Adrenal gland (tissue), 5 donors: ENCODE measurements around the gene PLA2G4C.

Experiments
- CTCF ChIP-seq, 6 experiments: fragments of 450-650 bp in 4 of 6; fragments of 200-600 bp in 2 of 6; sonication (generic) in 1 of 6; IDR thresholded peaks; 1 replicate in 5 of 6; 2 replicates in 1 of 6; pipeline versions ENCODE4 v1.5.1 to v1.8.0; 2016 to 2021; ENCODE audit warnings: antibody characterized with exemption in 6 of 6, mild to moderate bottlenecking in 2 of 6, moderate library complexity in 1 of 6
- POLR2A ChIP-seq, 2 donors: fragments of 450-650 bp; IDR thresholded peaks; one replicate each; pipeline ENCODE4 v1.6.1; 2017; ENCODE audit warnings: antibody characterized with exemption in 2 of 2, mild to moderate bottlenecking in 2 of 2, moderate library complexity in 1 of 2
- donor health status: DM: no; HTN: no; CAD: no.

GRCh38 chr19:48006762-48007161 is 103.9 kb downstream of the PLA2G4C start:
- TF ChIP-seq CTCF (IDR thresholded peaks at IDR 0.05) (no peak), POLR2A (IDR thresholded peaks at IDR 0.05) (no peak)
